Cardiac septum (tissue), 1 donor: ENCODE data around the gene GPRC6A. TPM values are rescaled to one million over a fixed set of nuclear protein-coding genes. Genes with fewer than 3 reads are reported as not detected.
"Not testable (repeated sequence)": the region's sequence is repeated elsewhere in the genome, so short reads cannot be mapped to it uniquely, and the experiment has no call there.

ENCODE experiments used
- DNase-seq: peaks from one replicate; pipeline ENCODE4 v3.0.0-alpha.2; 2020; ENCODE audit warnings: low spot score
- intact Hi-C: fragments of 100-400 bp; cut with DNase I; formaldehyde crosslinking; loops from one replicate; pipeline ENCODE4 v1.14.0; 2022
- long read RNA-seq: library from polyadenylated mRNA; unstranded; transcript quantifications from one replicate; pipeline ENCODE4 v2.0.0, GENCODE V29; 2021
- total RNA-seq: library from RNA; stranded (reverse); fragmentation: NEBNext Ultra II Directional; extraction: Animal tissue kit (Norgen Biotek cat#: 25700); gene quantifications from one replicate; pipeline ENCODE4 v1.2.1, GENCODE V29; 2021
- donor health status: DM: no; HTN: no; CAD: no.

The GPRC6A gene, protein sequence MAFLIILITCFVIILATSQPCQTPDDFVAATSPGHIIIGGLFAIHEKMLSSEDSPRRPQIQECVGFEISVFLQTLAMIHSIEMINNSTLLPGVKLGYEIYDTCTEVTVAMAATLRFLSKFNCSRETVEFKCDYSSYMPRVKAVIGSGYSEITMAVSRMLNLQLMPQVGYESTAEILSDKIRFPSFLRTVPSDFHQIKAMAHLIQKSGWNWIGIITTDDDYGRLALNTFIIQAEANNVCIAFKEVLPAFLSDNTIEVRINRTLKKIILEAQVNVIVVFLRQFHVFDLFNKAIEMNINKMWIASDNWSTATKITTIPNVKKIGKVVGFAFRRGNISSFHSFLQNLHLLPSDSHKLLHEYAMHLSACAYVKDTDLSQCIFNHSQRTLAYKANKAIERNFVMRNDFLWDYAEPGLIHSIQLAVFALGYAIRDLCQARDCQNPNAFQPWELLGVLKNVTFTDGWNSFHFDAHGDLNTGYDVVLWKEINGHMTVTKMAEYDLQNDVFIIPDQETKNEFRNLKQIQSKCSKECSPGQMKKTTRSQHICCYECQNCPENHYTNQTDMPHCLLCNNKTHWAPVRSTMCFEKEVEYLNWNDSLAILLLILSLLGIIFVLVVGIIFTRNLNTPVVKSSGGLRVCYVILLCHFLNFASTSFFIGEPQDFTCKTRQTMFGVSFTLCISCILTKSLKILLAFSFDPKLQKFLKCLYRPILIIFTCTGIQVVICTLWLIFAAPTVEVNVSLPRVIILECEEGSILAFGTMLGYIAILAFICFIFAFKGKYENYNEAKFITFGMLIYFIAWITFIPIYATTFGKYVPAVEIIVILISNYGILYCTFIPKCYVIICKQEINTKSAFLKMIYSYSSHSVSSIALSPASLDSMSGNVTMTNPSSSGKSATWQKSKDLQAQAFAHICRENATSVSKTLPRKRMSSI
- not detected for total RNA-seq
- long read RNA-seq = 0 reads

DNA sequence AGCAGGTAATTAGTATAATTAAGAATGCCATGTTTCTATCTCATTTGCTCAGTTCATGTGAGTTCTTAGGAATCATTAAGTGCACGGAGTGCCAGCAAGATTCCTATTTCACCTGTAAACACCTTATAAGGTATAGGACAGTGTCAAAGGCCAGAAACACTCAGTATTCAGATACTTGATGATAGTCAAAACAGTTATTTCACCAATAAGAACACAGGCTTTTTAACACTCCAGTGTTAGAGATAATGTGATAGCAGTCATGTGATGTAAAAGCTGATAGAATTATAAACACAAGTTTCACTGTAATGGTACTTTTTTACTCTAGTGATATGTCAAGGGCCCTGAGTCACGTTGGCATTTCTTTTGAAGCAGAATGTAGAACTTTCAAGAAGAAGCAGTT lies at the start of gene GPRC6A:
Gene GPRC6A, minus strand, starts transcription at position 101 of the 400 bp plus-strand sequence. Its CDS starts 70 bp downstream, at position 31.
- intact Hi-C loops = no loop called here
- no peak for DNase-seq

- intact Hi-C loops = no loop called here
- DNase-seq = no peak
Measured at GRCh38 chr6:116877743-116878142, 48.9 kb upstream of the GPRC6A start.

DNA sequence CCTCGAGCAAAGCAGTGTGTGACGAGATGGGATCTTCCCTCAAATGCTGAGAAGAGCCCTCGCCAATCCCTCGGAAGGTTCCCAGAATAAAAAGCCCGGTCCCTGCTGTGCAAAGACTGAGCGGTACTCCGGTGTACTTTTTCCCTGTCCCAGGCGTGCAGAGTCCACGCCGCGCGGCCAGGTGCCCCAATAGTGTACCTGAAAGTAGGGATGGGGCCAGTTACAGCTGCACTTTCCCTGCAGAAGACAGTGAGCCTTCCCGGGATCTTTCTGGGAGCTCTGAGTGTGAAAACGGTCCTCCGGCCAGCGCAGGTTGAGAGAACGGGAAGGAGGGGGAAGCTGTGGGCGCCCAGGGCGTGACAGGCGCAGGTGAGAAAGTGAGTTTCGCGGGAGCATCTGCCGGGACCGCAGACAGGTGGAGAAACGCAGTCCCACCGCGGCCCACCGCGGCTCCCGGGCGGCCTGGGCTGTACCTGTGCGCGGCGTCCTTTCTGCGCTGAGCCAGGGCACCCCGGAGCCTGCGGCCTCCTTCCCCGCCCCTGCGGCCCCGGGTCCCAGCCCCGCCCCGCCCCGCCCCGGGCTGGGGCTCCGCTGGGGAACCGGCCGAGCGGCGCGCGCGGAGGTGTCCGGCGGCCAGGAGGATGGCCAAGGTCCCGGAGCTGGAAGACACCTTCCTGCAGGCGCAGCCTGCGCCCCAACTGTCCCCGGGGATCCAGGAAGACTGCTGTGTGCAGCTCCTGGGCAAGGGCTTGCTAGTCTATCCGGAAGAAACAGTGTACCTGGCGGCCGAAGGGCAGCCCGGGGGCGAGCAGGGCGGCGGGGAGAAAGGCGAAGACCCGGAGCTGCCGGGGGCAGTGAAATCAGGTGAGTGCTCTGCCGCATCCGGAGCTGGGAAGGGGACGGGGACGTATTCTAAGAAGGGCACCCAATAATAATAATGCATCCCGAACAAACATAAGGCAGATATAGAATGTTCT lies 48.0 kb upstream of the GPRC6A start, which contains the start of gene RFX6:
Gene RFX6, plus strand, starts transcription at position 608 of the 977 bp plus-strand sequence. Its CDS starts 34 bp downstream, at position 642.
- intact Hi-C loops = no loop called here
- DNase-seq = no peak

DNA sequence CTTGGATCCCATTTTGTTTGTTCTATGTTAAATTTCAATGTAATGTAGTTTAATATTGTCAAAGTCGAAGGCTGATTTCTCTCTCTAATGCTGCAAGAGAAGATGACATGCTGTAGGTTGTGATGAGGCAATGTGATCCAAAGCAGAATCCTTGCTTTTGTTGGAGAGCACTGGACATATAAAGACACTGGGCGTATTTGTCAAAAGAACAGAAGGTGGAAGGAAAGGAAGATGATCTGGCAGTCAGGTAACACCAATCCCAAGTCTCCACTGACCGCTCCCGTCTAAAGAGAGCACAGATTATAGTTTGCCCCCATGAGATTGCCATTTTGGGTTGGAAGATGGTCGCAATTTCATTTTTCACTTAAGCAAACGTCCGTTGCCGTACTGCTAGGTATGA lies 47.2 kb upstream of the GPRC6A start:
- intact Hi-C loops = no loop called here
- DNase-seq = no peak

DNA sequence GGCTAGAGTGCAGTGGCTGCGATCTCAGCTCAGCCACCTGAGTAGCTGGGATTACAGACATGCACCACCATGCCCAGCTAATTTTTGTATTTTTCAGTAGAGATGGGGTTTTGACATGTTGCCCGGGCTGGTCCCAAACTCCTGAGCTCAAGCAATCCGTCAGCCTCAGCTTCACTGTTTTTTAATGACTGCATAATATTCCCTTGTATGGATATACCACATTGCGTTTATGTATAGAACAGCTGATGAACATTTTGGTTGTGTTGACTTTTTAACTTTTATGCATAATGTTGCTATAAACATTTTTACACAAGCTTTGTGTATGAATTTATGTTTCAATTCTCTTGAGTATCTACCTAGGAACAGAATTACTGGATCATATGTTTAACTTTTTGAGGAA lies 43.9 kb upstream of the GPRC6A start:
- intact Hi-C loops = no loop called here
- no peak for DNase-seq

- DNase-seq = no peak
- intact Hi-C loops = no loop called here
Measured at GRCh38 chr6:116866281-116866871, 37.5 kb upstream of the GPRC6A start.

GRCh38 chr6:116859264-116859663 lies 30.4 kb upstream of the GPRC6A start:
- no peak for DNase-seq
- intact Hi-C loops = no loop called here

- no peak for DNase-seq
- intact Hi-C loops = no loop called here
Measured at GRCh38 chr6:116858060-116858459, 29.2 kb upstream of the GPRC6A start.

- no peak for DNase-seq
- intact Hi-C loops = no loop called here
Measured at GRCh38 chr6:116847227-116847626, 18.3 kb upstream of the GPRC6A start.

GRCh38 chr6:116842459-116842858 lies 13.6 kb upstream of the GPRC6A start:
- intact Hi-C loops = no loop called here
- no peak for DNase-seq

DNA sequence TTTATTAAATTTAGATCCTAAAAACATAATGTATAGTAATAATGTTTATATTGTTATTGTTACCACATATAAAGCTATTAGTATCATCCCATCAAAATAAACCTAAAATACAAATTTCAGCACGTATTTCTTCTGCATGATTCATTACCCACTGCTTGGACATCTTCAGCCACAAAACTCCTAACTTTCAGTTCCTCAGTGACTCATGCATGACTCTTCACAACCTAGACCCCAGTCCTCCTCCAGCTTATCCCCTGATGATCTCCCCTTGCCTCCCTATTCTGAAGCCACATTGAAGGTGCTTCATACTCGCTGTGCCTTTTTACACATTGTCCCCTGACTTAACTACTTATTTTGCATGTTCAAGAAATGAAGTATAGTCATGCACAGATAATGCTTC lies 11.2 kb upstream of the GPRC6A start:
- DNase-seq = no peak
- intact Hi-C loops = no loop called here

DNA sequence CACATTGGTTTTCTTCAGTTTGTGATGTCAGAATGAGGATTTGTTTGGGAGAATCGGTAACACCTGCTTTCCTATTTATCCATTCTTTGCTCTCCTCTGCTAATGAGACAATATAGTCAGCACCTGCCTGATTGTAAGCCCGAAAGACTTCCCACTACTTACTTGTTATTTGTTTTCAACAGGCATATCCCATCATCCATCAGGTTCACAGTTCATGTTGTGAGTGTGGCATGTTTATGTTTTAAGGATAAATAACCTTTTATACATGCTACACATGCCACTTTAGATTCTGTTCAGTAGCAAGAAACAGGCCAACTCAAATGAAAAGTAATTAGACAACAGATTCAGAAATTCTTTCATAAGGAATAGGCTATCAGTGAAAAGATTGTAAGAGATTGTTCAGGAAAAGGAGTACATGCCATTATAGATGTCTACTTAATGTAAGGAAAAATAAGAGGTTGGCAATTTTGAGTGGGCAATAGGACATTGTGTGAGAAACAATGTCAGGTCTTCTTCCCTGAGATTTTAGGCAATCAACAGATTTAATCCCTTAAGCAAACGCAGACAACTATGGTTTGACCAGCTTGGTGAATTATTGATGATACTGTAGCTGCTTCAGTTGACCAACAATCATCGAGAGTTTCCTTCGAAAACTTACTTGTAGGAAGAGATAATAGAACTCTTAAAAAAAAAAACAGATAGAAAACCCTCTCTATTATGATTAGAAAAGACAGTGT lies 7.9 kb upstream of the GPRC6A start:
- no peak for DNase-seq
- intact Hi-C loops = no loop called here

DNA sequence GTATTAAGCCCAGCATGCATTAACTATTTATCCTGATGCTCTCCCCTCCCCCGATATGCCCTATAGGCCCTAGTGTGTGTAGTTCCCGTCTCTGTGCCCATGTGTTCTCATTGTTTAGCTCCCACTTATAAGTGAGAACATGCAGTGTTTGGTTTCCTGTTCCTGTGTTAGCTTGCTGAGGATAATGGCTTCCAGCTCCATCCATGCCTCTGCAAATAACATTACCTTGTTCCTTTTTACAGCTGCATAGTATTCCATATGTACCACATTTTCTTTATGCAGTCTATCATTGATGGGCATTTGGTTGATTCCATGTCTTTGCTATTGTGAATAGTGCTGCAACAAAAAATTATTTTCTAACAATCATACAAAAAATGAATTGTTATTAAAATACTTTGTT lies 5.6 kb upstream of the GPRC6A start:
- intact Hi-C loops, DNase-seq: not testable (repeated sequence)

- intact Hi-C loops = no loop called here
- no peak for DNase-seq
Measured at GRCh38 chr6:116827561-116828240, 1.2 kb downstream of the GPRC6A start.

DNA sequence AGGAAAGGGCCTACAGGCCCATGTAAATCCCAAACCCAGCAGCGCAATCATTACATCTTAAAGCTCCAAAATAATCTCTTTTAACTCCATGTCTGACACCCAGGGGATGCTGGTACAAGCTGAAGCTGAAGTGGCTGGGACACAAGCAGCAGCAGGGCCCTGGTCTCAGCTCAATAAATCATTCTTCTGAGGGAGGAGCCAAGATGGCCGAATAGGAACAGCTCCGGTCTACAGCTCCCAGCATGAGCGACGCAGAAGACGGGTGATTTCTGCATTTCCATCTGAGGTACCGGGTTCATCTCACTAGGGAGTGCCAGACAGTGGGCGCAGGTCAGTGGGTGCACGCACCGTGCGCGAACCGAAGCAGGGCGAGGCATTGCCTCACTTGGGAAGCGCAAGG lies 12.5 kb downstream of the GPRC6A start:
- DNase-seq, intact Hi-C loops: not testable (repeated sequence)

DNA sequence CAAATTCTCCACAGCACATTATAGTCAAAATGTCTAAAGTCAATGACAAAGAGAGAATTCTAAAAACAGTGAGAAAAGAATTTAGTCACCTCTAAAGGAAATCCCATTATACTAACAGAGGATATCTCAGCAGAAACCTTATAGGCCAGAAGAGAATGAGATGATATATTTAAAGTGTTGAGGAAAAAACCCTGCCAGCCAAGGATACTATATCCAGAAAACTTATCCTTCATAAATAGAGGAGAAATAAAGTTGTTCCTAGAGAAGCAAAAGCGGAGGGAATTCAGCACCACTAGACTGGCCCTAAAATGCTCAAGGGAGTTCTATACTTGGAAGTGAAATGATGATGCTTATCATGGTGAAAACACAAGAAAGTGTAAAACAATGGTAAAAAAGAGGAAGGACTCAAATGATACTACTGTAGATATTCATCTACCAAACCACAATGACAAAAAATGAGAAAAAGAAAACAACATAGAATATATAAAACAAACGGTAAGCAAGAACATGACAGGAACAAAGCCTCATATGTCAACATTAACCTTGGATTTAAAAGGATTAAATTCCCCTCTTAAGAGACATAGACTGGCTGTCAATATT lies 16.7 kb downstream of the GPRC6A start:
- intact Hi-C loops = no loop called here
- DNase-seq = no peak

- no peak for DNase-seq
- intact Hi-C loops = no loop called here
Measured at GRCh38 chr6:116801971-116802370, 26.9 kb downstream of the GPRC6A start.
